H1 (cell line): ENCODE measurements around the gene APMAP. TPM values are rescaled to one million over a fixed set of nuclear protein-coding genes. Genes with fewer than 3 reads are reported as not detected.

Experiments
- CTCF ChIA-PET: fragments of 300-600 bp; sonication (Branson Sonifier 250); formaldehyde crosslinking; loops from one replicate; lab custom pipeline; 2021; ENCODE audit not compliant: partially characterized antibody; lab: Charles Lee
- POLR2A ChIA-PET: fragments of 300-600 bp; sonication (Branson Sonifier 250); formaldehyde crosslinking; loops from one replicate; lab custom pipeline; 2021; ENCODE audit warnings: inconsistent platforms; ENCODE audit not compliant: partially characterized antibody; lab: Charles Lee
- DNase-seq, 2 experiments: peaks; one replicate each; pipeline versions ENCODE4 v3.0.0 to v3.0.0-alpha.2; 2010 to 2022; ENCODE audit warnings: low spot score in 2 of 2, low read depth in 1 of 2, mixed read lengths in 1 of 2
- FAIRE-seq: peaks from 2 replicates; lab custom pipeline; 2011; peaks lifted over from hg19 to GRCh38; lab: Jason Lieb, UNC
- H2AFZ ChIP-seq: 2 replicates; pipeline ENCODE4 v1.8.1; 2012; ENCODE audit warnings: low read length, inconsistent platforms
- H2AK5ac ChIP-seq: 2 replicates; pipeline ENCODE4 v1.6.1; 2013; ENCODE audit warnings: low read depth, low read length
- H2BK120ac ChIP-seq: replicated peaks from 2 replicates; pipeline ENCODE3; 2013; ENCODE audit warnings: low read depth, low read length, inconsistent platforms
- H2BK12ac ChIP-seq: 2 replicates; pipeline ENCODE4 v1.6.1; 2013; ENCODE audit warnings: low read depth, low read length
- H2BK15ac ChIP-seq: 2 replicates; pipeline ENCODE4 v1.6.1; 2013; ENCODE audit warnings: low read length
- H2BK20ac ChIP-seq: 2 replicates; pipeline ENCODE4 v1.6.1; 2013; ENCODE audit warnings: low read length
- H2BK5ac ChIP-seq: 2 replicates; pipeline ENCODE4 v1.6.1; 2013; ENCODE audit warnings: low read depth, low read length
- H3K14ac ChIP-seq: 2 replicates; pipeline ENCODE4 v1.6.1; 2013; ENCODE audit warnings: inconsistent platforms; ENCODE audit not compliant: insufficient read length
- H3K18ac ChIP-seq: 2 replicates; pipeline ENCODE4 v1.6.1; 2013; ENCODE audit warnings: low read length; ENCODE audit errors: extremely low read depth
- H3K23ac ChIP-seq: 2 replicates; pipeline ENCODE4 v1.6.1; 2013; ENCODE audit warnings: inconsistent platforms; ENCODE audit not compliant: insufficient read length
- H3K23me2 ChIP-seq: 2 replicates; pipeline ENCODE4 v1.6.1; 2013; ENCODE audit warnings: low read depth, low read length
- H3K27ac ChIP-seq: 2 replicates; pipeline ENCODE4 v1.6.1; 2011; ENCODE audit warnings: low read depth, low read length, inconsistent platforms
- H3K27me3 ChIP-seq, 4 experiments: replicated peaks in 1 of 4; 1 replicate in 1 of 4; 2 replicates in 3 of 4; pipeline versions ENCODE4 v1.6.1 to v1.8.1; 2011 to 2013; ENCODE audit warnings: low read length in 3 of 4, mild to moderate bottlenecking in 3 of 4, inconsistent platforms in 2 of 4, mixed read lengths in 2 of 4, moderate library complexity in 1 of 4; ENCODE audit not compliant: control insufficient read depth in 3 of 4, insufficient read depth in 3 of 4; ENCODE audit errors: extremely low read depth in 1 of 4
- H3K36me3 ChIP-seq, 4 experiments: 2 replicates each; pipeline versions ENCODE4 v1.6.1 to v1.8.1; 2011 to 2013; ENCODE audit warnings: mild to moderate bottlenecking in 4 of 4, low read length in 3 of 4, moderate library complexity in 2 of 4, control low read depth in 1 of 4, inconsistent platforms in 1 of 4; ENCODE audit not compliant: insufficient read depth in 4 of 4, control insufficient read depth in 2 of 4
- H3K4ac ChIP-seq: replicated peaks from 2 replicates; pipeline ENCODE3; 2013; ENCODE audit warnings: low read length, low read depth, mixed read lengths, inconsistent platforms; ENCODE audit not compliant: insufficient read length
- H3K4me1 ChIP-seq, 4 experiments: replicated peaks in 1 of 4; 1 replicate in 1 of 4; 2 replicates in 3 of 4; pipeline versions ENCODE4 v1.6.1 to v1.8.1; 2011 to 2013; ENCODE audit warnings: low read length in 3 of 4, inconsistent platforms in 2 of 4, mixed read lengths in 1 of 4; ENCODE audit not compliant: insufficient read depth in 4 of 4, control insufficient read depth in 3 of 4
- H3K4me2 ChIP-seq, 2 experiments: 2 replicates each; pipeline versions ENCODE4 v1.6.1 to v1.8.1; 2011 to 2013; ENCODE audit warnings: low read depth in 2 of 2, low read length in 2 of 2, control low read depth in 1 of 2, inconsistent platforms in 1 of 2, mild to moderate bottlenecking in 1 of 2; ENCODE audit not compliant: insufficient read depth in 1 of 2
- H3K4me3 ChIP-seq, 4 experiments: fragments of 200-600, 300-600 bp in 1 of 4; sonication (generic), shearing (Covaris generic), sonication (Bioruptor Twin) in 1 of 4; 2 replicates each; pipeline versions ENCODE4 v1.5.1 to v1.8.1; 2011 to 2016; ENCODE audit warnings: low read length in 4 of 4, low read depth in 3 of 4, control low read depth in 2 of 4, inconsistent platforms in 2 of 4, mild to moderate bottlenecking in 2 of 4, mixed read lengths in 1 of 4, moderate library complexity in 1 of 4; ENCODE audit not compliant: insufficient read depth in 2 of 4; ENCODE audit errors: extremely low read depth in 1 of 4
- H3K56ac ChIP-seq: replicated peaks from 2 replicates; pipeline ENCODE3; 2013; ENCODE audit warnings: low read depth, mild to moderate bottlenecking, mixed read lengths, low read length, inconsistent platforms; ENCODE audit not compliant: insufficient read length
- H3K79me1 ChIP-seq: 2 replicates; pipeline ENCODE4 v1.6.1; 2013; ENCODE audit warnings: low read depth, low read length, control low read depth
- H3K79me2 ChIP-seq, 2 experiments: 2 replicates each; pipeline versions ENCODE4 v1.6.1 to v1.8.1; 2012 to 2013; ENCODE audit warnings: low read length in 2 of 2, mild to moderate bottlenecking in 2 of 2, inconsistent platforms in 1 of 2; ENCODE audit not compliant: insufficient read depth in 2 of 2, control insufficient read depth in 1 of 2
- H3K9ac ChIP-seq, 4 experiments: replicated peaks in 1 of 4; 1 replicate in 1 of 4; 2 replicates in 3 of 4; pipeline versions ENCODE4 v1.6.1 to v1.8.1; 2011 to 2013; ENCODE audit warnings: low read depth in 3 of 4, low read length in 3 of 4, control low read depth in 2 of 4, mild to moderate bottlenecking in 2 of 4, moderate library complexity in 2 of 4, inconsistent platforms in 1 of 4; ENCODE audit errors: extremely low read depth in 1 of 4
- H3K9me3 ChIP-seq, 2 experiments: 2 replicates each; pipeline versions ENCODE4 v1.6.1 to v1.8.1; 2012 to 2013; ENCODE audit warnings: mild to moderate bottlenecking in 2 of 2, moderate library complexity in 2 of 2, control low read depth in 1 of 2, inconsistent platforms in 1 of 2, low read depth in 1 of 2, low read length in 1 of 2, mixed read lengths in 1 of 2; ENCODE audit not compliant: insufficient read depth in 2 of 2
- H4K20me1 ChIP-seq, 2 experiments: replicated peaks in 1 of 2; 2 replicates each; pipeline versions ENCODE3 to v1.8.1; 2011 to 2013; ENCODE audit warnings: inconsistent platforms in 2 of 2, low read length in 2 of 2, mild to moderate bottlenecking in 1 of 2; ENCODE audit not compliant: insufficient read depth in 2 of 2, control insufficient read depth in 1 of 2
- H4K5ac ChIP-seq: 2 replicates; pipeline ENCODE4 v1.6.1; 2013; ENCODE audit warnings: low read length, low read depth, mixed read lengths, inconsistent platforms; ENCODE audit not compliant: insufficient read length
- H4K8ac ChIP-seq: 2 replicates; pipeline ENCODE4 v1.8.0; 2013; ENCODE audit warnings: mild to moderate bottlenecking, moderate library complexity, low read length, inconsistent platforms; ENCODE audit not compliant: insufficient read depth; ENCODE audit errors: extremely low read depth
- H4K91ac ChIP-seq: replicated peaks from 2 replicates; pipeline ENCODE3; 2013; ENCODE audit warnings: low read length, mixed read lengths, inconsistent platforms; ENCODE audit not compliant: insufficient read length
- KDM5A ChIP-seq: fragments of 200-600 bp; IDR thresholded peaks from 2 replicates; pipeline ENCODE4 v1.7.1; 2012; ENCODE audit warnings: mild to moderate bottlenecking, low read length, inconsistent platforms, mixed read lengths
- POU5F1 ChIP-seq: IDR thresholded peaks from 2 replicates; pipeline ENCODE4 v1.6.1; 2011; ENCODE audit warnings: low read depth, mild to moderate bottlenecking, low read length, moderate library complexity
- SAP30 ChIP-seq: fragments of 300-600 bp; sonication (generic); IDR thresholded peaks from 2 replicates; pipeline ENCODE4 v1.7.1; 2012; ENCODE audit warnings: low read length, moderate library complexity, mild to moderate bottlenecking, inconsistent platforms; ENCODE audit not compliant: insufficient read depth, insufficient replicate concordance
- SRF ChIP-seq: IDR thresholded peaks from 2 replicates; pipeline ENCODE4 v1.6.1; 2011; ENCODE audit warnings: mild to moderate bottlenecking, low read depth, low read length, moderate library complexity
- TCF12 ChIP-seq: IDR thresholded peaks from 2 replicates; pipeline ENCODE4 v1.6.1; 2011; ENCODE audit warnings: low read depth, mild to moderate bottlenecking, low read length
- TEAD4 ChIP-seq: IDR thresholded peaks from 2 replicates; pipeline ENCODE4 v1.6.1; 2012; ENCODE audit warnings: low read depth, low read length, inconsistent platforms, mixed read lengths
- USF2 ChIP-seq: IDR thresholded peaks from 2 replicates; pipeline ENCODE4 v1.6.1; 2011; ENCODE audit warnings: low read length, improper control_type of control experiment
- WGBS, 2 experiments: shearing (Covaris generic) in 1 of 2; methylation state at CpG; one replicate each; pipeline versions ENCODE4 v1.1.6 to v1.1.7; 2013 to 2015; ENCODE audit warnings: low lambda C conversion rate in 2 of 2, mixed read lengths in 2 of 2, inconsistent platforms in 1 of 2, low coverage in 1 of 2, missing lambda C conversion rate in 1 of 2; ENCODE audit not compliant: insufficient replicate concordance in 2 of 2, insufficient coverage in 1 of 2, insufficient read length in 1 of 2; ENCODE audit errors: extremely low coverage in 1 of 2, missing lambda C conversion rate in 1 of 2; 5-methylcytosine and 5-hydroxymethylcytosine counted together
- polyA plus RNA-seq, 7 experiments: library from polyadenylated mRNA; depleted of rRNA in 3 of 7; stranded (reverse) in 5 of 7; unstranded in 2 of 7; fragments of >200 nt in 5 of 7; fragments of 200-250 nt in 2 of 7; gene quantifications; 1 replicate in 5 of 7; 2 replicates in 1 of 7; 4 replicates in 1 of 7; pipeline versions ENCODE4 v1.2.1 to v1.2.3, GENCODE V29; 2011 to 2013; ENCODE audit warnings: missing spikeins in 2 of 7, mixed read lengths in 2 of 7
- total RNA-seq: library from RNA; stranded (reverse); fragmentation: NEBNext Ultra II Directional; extraction: Animal tissue kit (Norgen Biotek cat#: 25700); gene quantifications from 2 replicates; pipeline ENCODE4 v1.2.1, GENCODE V29; 2021
- TF ChIP-seq, protein P1 (sequence below), 3 experiments: IDR thresholded peaks; 1 replicate in 2 of 3; 2 replicates in 1 of 3; pipeline versions ENCODE4 v1.5.1 to v1.6.1; 2011; ENCODE audit warnings: low read length in 3 of 3, mild to moderate bottlenecking in 3 of 3, inconsistent platforms in 2 of 3, low read depth in 1 of 3, moderate library complexity in 1 of 3; ENCODE audit not compliant: insufficient read depth in 1 of 3; ENCODE audit errors: control extremely low read depth in 1 of 3
- TF ChIP-seq, protein P2 (sequence below): IDR thresholded peaks from 2 replicates; pipeline ENCODE4 v1.6.1; 2012; ENCODE audit warnings: inconsistent platforms
- TF ChIP-seq, protein P3 (sequence below): IDR thresholded peaks from 2 replicates; pipeline ENCODE4 v1.6.1; 2012; ENCODE audit warnings: inconsistent platforms

The APMAP gene
- total and polyA plus RNA-seq, 2 of the 8 experiments (the other 6 are each of a cell fraction or from before 2014, with no cell fraction given), result 31.3 to 66.0 TPM

GRCh38 chr20:24949756-24950127 is 42.8 kb downstream of the APMAP start:
- no peak overlapping the region for H4K5ac ChIP-seq
- H3K27ac ChIP-seq, result no peak overlapping the region
- ChIA-PET CTCF (interaction anchor here (0.6 to 1.1 kb wide), 2 partner anchors 14 to 32 kb away, joined by 3 to 4 read pairs; no protein-coding TSS in a partner anchor), POLR2A (no interaction called here)
- H4K8ac ChIP-seq, result no peak overlapping the region
- H3K4me2 ChIP-seq, result no peak overlapping the region
- no peak overlapping the region for H2BK20ac ChIP-seq
- H3K36me3 ChIP-seq, result no peaks in the 10 kb centered on the region
- no peak overlapping the region for H2AK5ac ChIP-seq
- no peak overlapping the region for H2BK120ac ChIP-seq
- no peaks in the 10 kb centered on the region for H3K27me3 ChIP-seq
- no peak overlapping the region for H3K56ac ChIP-seq
- no peak overlapping the region for H2AFZ ChIP-seq
- no peak overlapping the region for H3K14ac ChIP-seq
- H4K20me1 ChIP-seq, result peaks cover 0 to 3% of the 10 kb centered on the region in 2 experiments
- no peaks in the 10 kb centered on the region for H3K79me1 ChIP-seq
- peaks cover 0 to 2% (median 0%) of the 10 kb centered on the region in 4 experiments; a peak in 1 of 7 replicates for H3K4me1 ChIP-seq
- no peaks in the 10 kb centered on the region for H3K23me2 ChIP-seq
- H2BK5ac ChIP-seq, result no peak overlapping the region
- no peak overlapping the region for H3K18ac ChIP-seq
- FAIRE-seq, result no peak
- H3K4me3 ChIP-seq, result no peak overlapping the region
- no peak overlapping the region for H2BK12ac ChIP-seq
- no peak overlapping the region for H3K4ac ChIP-seq
- no peak overlapping the region for H4K91ac ChIP-seq
- WGBS, 2 experiments, result 96% methylated on average over 6 of the region's 6 CpGs; no CpG with 5 or more reads in 1 of the 2 experiments
- H3K9me3 ChIP-seq, result no peaks in the 10 kb centered on the region
- DNase-seq, result peak in 1 of 2 experiments; percentile 37
- no peaks in the 10 kb centered on the region for H3K79me2 ChIP-seq
- H3K9ac ChIP-seq, result no peak overlapping the region
- no peak overlapping the region for H3K23ac ChIP-seq
- H2BK15ac ChIP-seq, result no peak overlapping the region
- TF ChIP-seq, protein P1, sequence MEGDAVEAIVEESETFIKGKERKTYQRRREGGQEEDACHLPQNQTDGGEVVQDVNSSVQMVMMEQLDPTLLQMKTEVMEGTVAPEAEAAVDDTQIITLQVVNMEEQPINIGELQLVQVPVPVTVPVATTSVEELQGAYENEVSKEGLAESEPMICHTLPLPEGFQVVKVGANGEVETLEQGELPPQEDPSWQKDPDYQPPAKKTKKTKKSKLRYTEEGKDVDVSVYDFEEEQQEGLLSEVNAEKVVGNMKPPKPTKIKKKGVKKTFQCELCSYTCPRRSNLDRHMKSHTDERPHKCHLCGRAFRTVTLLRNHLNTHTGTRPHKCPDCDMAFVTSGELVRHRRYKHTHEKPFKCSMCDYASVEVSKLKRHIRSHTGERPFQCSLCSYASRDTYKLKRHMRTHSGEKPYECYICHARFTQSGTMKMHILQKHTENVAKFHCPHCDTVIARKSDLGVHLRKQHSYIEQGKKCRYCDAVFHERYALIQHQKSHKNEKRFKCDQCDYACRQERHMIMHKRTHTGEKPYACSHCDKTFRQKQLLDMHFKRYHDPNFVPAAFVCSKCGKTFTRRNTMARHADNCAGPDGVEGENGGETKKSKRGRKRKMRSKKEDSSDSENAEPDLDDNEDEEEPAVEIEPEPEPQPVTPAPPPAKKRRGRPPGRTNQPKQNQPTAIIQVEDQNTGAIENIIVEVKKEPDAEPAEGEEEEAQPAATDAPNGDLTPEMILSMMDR (IDR thresholded peaks at IDR 0.05; ENCODE audit: control extremely low read depth in 1 of 3, insufficient read depth in 1 of 3, low read depth in 1 of 3, low read length in 3 of 3), result no peak
- TF ChIP-seq TEAD4, result no peak
- no peak for TF ChIP-seq KDM5A
- TF ChIP-seq, protein P2, sequence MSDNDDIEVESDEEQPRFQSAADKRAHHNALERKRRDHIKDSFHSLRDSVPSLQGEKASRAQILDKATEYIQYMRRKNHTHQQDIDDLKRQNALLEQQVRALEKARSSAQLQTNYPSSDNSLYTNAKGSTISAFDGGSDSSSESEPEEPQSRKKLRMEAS, result no peak
- TF ChIP-seq SAP30, result no peak
- no peak for TF ChIP-seq SRF
- TF ChIP-seq POU5F1, result no peak
- TF ChIP-seq TCF12, result no peak
- TF ChIP-seq, protein P3, sequence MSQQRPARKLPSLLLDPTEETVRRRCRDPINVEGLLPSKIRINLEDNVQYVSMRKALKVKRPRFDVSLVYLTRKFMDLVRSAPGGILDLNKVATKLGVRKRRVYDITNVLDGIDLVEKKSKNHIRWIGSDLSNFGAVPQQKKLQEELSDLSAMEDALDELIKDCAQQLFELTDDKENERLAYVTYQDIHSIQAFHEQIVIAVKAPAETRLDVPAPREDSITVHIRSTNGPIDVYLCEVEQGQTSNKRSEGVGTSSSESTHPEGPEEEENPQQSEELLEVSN, result no peak
- TF ChIP-seq USF2, result no peak
